Ovary (tissue), 3 donors: ENCODE data around the gene KIFC1.

Experiments used
- EP300 ChIP-seq: sonication (generic); formaldehyde crosslinking; IDR thresholded peaks from one replicate; pipeline ENCODE4 v1.6.1; 2017; ENCODE audit warnings: antibody characterized with exemption
- POLR2A ChIP-seq: fragments of 450-650 bp; IDR thresholded peaks from one replicate; pipeline ENCODE4 v1.6.1; 2017; ENCODE audit warnings: antibody characterized with exemption, mild to moderate bottlenecking, moderate library complexity
- TF ChIP-seq, protein P1 (sequence below), 3 donors: fragments of 450-650 bp in 2 of 3; fragments of 200-600 bp in 1 of 3; IDR thresholded peaks; one replicate each; pipeline versions ENCODE4 v1.5.1 to v1.8.0; 2016 to 2022; ENCODE audit warnings: antibody characterized with exemption in 3 of 3, mild to moderate bottlenecking in 1 of 3
- donor health status: DM: no; HTN: no; CAD: no.

GRCh38 chr6:33413241-33414120 lies 21.9 kb downstream of the KIFC1 start:
- TF ChIP-seq, protein P1, sequence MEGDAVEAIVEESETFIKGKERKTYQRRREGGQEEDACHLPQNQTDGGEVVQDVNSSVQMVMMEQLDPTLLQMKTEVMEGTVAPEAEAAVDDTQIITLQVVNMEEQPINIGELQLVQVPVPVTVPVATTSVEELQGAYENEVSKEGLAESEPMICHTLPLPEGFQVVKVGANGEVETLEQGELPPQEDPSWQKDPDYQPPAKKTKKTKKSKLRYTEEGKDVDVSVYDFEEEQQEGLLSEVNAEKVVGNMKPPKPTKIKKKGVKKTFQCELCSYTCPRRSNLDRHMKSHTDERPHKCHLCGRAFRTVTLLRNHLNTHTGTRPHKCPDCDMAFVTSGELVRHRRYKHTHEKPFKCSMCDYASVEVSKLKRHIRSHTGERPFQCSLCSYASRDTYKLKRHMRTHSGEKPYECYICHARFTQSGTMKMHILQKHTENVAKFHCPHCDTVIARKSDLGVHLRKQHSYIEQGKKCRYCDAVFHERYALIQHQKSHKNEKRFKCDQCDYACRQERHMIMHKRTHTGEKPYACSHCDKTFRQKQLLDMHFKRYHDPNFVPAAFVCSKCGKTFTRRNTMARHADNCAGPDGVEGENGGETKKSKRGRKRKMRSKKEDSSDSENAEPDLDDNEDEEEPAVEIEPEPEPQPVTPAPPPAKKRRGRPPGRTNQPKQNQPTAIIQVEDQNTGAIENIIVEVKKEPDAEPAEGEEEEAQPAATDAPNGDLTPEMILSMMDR (IDR thresholded peaks at IDR 0.05) = no peak
- no peak for TF ChIP-seq POLR2A
- no peak for TF ChIP-seq EP300
